CD4-positive, alpha-beta T cell treated with Interleukin-4 for 1 hour (primary cell): ENCODE results near the gene CYB561.

Experiments
- DNase-seq, 2 donors: peaks; one replicate each; pipeline ENCODE4 v3.0.0-alpha.2; 2020 to 2022

The CYB561 gene

DNA sequence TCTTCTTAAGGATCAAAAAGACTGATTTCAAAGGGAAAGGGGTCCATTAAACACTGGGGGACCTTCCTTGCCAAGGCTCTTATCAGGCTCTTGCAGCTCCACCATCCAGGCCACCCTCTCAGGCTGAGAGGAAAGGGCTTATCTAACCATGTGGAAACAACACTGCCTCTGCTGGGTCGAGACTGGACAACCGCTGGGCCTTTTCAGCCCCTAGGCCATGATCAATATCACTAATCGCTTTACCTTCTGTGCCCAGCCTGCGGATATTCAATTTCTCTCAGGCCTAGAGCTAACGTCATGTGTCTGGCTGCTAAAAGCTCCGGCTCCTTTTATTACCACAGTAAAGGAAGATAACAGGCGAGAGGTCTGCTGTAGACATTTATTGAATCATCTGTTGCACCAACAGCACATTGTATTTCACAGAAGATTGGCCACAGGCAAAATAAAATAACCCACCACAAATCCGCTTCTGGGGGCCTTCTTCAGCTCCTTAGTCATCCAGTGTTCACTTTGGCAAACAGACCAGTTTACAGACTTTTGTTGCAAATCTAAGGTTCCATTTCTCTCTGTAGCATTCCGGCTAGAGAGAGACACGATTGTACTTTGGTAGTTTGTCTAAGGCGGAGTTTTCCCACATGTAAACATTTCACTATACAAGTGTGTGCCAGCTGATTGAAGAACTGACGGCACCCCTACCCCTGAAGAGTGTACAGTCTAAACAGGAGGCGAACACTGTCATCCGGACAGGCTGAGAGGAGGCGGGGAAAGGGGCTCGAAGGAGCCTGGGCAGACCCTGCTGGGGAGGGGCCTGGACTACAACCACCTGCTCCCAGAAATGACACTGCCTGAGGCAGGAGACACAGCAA is 13.9 kb downstream of the CYB561 start:
- no peak for DNase-seq

DNA sequence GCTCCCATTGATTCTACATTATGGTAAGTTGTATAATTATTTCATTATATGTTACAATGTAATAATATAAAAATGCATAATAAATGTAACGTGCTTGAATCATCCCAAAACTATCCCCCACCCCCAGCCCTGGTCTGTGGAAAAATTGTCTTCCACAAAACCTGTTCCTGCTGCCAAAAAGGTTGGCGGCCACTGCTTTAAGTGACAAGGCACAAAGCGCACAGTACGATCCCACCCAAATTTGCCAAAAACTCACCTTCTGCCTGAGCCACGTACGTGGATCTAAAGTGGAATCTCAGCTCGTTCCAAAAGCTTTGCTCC is 14.5 kb downstream of the CYB561 start:
- DNase-seq, result no peak

DNA sequence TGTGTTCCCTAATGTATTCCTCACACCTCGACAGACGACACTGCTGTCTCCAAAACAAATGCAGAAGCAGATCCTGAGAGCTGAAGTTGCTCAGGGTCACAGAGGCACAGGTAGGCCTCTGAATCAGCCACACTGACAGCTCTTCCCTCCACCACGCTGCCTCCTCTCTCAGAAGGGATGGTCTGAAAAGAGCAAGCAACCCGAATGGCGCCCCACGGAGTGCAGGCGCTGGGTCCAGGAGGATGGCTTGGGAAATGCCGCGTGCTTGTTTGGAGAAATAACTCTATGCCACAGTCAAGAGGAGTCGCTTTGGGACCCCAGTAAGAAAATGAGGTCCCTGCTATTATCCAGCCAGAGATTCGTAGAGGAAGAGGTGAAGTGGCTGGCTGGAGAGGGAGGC is 15.9 kb downstream of the CYB561 start:
- no peak for DNase-seq

DNA sequence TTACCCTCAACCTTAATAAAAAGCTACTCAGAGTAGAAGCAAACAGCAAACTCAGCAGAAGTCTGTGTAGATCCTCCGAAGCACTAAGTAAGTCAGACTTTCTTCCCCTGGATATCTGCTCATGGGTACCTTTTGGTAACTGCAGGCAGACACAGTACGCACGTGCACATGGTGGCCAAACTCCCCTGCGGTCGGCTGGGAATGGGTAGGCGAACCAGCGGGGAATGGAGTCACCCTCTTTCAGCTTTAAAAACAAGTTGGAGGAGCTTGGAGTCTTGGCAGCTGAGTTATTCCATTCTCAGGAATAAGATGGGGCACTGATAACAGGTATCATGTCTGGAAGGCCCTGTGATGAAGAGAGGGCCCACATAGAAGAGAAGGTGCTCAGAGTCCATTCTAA is 16.3 kb downstream of the CYB561 start:
- DNase-seq, result no peak

DNA sequence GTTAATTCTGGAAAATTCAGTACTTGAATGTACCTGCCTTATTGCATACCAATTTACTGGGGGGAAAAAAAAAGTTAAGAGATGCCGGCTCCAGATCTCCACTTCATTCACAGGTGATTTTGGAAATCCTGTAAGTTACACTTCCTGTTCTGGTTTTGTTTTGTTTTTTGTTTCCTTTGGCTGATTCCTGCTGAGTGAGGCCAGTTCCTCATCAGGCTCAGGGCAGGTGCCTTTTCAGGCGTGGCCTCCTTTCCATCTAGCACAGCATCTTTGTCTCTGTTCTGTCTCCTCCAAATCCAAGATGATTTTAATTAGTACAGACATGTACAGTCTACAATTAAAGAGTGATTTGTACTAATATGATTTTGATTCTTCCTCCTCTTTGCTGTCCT is 19.2 kb downstream of the CYB561 start:
- no peak for DNase-seq

DNA sequence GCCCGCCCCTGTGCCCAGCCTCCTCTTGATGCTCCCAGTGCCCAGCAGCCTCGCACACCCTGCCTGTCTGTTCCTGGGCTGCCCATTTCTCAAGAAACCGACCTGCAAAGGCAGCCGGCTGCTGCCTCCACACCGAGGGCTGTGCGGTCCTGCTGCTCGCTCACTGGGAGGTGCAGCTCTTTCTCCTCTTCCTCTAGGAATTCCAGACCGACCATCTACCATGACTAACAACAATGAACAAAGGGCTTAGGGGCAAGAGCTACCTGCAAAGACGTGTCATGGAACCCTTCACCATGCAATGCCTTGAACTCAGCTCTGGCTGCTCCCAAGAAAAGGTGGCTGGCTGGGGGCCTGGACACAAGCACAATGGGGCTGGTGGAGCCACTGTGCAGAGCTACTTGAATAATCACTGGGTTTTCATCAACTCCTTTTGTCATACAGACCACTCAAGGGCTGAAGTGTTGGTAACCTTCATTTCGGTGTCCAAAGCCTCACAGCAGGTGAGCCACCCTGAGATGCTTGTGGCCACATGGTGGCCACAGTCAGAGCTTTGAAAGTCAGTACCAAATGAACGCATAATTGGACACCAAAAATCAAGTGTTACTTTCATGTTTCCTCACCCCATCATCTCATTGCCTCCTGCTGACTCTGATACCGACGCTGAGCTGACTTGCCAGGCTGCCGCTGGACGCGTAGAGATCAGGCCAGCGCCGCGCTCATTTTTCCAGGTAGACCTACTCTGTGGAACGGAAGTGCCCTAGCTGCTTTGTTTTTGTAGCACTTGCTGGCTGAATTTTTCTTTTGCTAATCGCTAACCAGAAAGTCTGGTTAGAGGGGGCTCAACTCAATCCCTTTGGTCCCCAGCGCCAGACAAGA is 19.8 kb downstream of the CYB561 start:
- no peak for DNase-seq

DNA sequence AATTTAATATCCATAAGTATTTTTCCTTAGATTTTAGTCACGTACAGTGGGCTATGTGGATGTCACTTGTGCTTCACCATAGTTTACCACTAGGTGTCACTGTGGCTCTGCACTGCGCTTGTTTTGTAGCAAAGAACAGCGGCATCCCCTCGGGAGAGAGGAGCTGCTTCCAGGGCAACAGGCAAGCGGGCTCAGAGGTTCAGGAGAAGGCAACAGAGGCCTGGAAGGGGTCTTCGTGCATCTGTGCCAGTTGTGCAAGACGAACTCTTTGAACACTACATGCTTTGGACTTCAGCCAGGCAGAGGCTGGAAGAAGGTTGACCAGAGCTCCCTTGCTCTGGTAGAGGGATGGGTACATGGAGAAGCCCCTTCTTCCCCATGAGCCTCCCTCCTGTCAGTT is 20.6 kb downstream of the CYB561 start:
- DNase-seq, result peak; percentile 68 to 80

DNA sequence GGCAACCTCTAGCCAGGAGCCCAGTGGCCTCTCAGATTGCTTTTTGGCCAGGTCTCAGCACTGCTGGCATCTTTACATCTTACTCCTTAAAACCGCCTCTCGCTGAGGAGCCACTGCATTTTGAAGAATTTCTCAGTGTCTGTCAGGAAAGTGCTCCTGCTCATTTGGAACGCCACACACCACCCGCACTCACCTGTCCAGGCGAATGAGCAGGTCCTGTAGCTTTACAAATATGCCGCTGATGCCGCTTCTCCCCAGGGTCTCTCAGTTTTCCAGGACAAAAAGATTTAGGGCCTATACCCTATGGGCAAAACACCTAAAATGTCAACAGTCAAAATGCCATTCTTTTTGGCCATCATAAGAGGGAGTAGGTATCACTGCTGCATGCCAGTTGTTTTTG is 22.1 kb downstream of the CYB561 start:
- DNase-seq, result no peak

DNA sequence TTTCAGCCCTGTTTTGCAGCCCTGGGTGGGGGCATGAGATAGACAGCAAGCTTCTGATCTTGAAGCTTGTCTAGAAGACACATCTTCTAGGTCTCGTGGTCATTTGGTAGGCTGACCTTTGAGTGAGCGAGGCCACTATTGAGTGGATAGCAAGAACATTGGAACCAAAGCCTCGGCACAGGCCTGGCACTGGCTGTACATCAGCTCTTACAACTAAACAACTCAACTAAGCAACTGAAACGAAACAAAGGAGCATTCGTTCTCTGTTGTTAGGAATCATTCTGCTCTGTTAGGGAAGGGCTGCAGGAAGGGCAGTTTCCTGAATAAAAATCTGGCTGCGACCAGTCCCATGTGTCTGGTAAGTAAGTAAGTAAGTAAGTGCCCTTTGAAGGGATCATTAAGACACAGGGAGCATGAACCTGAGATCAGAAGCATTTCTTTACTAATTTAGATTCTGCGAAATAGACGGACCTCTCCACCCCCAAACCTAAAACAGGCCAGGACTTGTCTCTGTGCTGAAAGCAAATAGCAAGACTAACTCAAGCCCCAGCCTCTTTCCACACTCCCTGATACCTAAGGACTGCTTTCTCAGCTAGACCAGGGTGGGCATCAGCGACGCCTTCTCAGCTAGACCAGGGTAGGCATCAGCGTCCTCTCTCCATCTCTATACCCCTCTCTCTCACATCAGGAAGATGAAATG is 22.7 kb downstream of the CYB561 start:
- no peak for DNase-seq

DNA sequence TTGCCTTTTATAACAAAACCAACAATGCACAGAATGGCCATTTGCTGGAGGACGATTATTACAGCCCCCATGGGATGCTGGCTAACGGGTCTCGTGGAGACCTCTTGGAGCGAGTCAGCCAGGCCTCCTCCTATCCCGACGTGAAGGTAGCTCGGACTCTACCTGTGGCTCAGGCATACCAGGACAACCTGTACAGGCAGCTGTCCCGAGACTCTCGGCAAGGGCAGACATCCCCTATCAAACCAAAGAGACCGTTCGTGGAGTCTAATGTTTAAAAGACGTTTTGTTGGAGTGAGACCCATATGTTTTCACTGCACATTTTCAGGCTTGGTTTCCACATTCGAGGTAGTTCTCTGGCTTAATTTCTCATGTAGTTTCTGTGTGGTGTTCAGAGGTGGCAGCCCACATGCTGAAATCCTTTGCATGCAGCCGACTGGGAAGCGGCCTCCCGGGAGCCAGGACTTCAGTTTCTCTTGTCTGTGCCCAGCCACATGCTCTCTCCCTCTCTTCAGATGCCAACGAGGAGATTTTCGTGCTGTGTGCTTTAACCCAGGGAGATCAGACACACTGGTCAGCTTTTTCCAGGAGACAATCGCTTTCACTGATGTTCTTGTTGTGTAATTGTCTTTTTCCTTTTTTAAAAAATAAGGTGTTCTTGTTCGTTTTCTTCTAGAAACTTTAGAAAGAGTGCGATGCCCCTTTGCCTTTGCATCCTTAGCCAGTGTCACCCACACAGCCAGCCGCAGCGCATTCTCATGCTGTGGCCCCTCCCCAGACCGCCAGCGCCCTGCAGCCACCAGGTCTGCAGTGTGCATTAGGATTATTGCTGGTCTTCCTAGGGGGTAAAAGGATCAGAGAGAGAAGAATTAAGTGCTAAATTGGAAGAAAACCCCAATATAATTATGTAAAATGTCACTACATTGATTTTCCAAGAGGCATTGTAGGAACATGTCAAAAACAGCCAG is 24.1 kb downstream of the CYB561 start:
- DNase-seq, result no peak

DNA sequence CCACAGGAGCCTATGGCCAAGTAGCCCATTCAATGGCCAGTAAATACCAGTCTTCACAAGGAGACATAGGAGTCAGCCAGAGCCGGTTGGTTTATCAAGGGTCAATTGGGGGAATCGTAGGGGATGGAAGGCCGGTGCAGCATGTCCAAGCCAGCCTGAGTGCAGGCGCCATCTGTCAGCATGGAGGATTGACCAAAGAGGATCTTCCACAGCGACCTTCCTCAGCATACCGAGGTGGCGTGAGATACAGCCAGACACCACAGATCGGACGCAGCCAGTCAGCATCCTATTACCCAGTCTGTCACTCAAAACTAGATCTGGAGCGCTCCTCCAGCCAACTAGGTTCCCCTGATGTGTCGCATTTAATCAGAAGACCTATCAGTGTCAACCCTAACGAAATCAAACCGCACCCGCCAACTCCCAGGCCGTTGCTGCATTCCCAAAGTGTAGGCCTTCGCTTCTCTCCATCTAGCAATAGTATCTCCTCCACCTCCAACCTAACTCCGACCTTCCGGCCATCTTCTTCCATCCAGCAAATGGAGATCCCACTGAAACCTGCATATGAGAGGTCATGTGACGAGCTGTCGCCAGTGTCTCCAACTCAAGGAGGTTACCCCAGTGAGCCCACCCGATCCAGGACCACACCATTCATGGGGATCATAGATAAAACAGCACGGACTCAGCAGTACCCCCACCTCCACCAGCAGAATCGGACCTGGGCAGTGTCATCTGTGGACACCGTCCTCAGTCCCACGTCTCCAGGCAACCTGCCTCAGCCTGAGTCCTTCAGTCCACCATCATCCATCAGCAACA is 25.0 kb downstream of the CYB561 start:
- no peak for DNase-seq

DNA sequence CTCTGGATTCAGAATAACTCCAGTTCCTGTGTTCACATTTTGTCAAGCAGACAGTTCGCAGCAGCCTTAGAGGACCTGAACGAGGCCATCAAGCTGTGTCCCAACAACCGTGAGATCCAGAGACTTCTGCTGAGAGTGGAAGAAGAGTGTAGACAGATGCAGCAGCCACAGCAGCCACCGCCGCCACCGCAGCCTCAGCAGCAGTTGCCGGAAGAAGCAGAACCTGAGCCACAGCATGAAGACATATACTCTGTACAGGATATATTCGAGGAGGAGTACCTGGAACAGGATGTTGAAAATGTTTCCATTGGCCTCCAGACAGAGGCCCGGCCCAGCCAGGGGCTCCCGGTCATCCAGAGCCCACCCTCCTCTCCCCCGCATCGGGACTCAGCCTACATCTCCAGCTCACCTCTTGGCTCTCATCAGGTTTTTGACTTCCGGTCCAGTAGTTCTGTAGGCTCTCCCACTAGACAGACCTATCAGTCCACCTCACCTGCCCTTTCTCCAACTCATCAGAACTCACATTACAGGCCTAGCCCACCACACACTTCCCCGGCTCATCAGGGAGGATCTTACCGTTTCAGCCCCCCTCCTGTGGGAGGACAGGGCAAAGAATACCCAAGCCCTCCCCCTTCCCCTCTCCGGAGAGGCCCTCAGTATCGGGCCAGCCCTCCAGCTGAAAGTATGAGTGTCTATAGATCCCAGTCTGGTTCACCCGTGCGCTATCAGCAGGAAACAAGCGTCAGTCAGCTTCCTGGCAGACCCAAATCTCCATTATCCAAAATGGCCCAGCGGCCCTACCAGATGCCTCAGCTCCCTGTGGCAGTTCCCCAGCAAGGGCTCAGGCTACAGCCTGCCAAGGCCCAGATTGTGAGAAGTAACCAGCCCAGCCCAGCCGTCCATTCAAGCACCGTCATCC is 25.9 kb downstream of the CYB561 start:
- peak in 1 of 2 donors; percentile 41 for DNase-seq

DNA sequence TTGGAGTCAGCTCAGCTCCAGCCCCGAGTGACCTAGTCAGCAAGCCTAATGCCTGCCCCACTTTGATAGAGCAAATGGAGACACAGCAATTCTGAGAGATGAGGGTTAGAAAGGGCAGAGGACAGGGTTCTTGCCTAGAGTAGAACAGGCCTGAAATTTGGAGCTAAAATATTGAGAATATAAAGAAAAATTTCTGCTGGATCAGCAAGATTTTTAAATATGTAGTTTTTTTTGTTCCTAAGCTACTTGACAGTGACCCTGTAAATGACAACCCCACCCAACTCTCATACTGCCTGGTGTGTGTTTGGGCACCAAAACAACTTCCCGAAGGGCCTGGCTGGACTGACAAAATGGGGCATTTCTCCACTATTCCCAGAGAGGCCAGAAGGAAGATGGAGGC is 26.7 kb downstream of the CYB561 start:
- no peak for DNase-seq

DNA sequence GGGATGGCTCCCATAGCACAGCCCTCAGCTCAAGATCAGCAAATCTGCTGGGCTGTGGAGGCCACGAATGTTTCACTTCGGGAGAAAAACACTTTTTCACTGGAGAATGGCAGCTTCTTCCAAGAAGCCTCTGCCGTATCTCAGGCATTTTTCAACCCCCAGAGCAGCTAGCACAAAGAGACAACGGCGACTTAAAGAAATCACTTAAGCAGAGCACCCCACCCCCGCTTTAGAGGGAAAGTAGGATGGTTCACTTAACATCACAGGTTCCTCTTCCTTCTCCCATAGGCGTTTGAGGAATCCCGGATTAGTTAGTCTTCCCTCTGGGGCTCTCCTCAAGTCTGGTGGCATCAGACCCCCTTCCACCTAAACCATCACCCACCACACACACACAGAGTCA is 27.6 kb downstream of the CYB561 start:
- no peak for DNase-seq

DNA sequence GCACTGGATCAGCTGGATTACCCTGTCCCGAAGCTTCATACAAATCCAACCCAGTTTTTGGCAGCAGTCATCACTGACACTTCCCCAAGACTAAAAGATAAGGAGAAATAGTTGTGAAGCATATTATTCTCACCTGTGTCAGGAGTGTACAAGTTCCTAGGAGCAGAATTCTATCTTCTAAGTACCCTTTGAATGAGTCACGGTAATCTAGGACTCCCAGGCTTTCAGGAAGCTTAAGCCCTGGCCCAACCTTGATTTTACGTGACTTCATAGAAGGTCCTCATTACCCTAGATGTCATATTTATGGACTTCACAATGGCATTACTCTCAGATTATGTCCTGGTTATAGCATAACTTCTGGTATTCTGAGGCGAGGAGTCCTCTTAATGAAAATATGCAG is 31.9 kb downstream of the CYB561 start:
- no peak for DNase-seq

DNA sequence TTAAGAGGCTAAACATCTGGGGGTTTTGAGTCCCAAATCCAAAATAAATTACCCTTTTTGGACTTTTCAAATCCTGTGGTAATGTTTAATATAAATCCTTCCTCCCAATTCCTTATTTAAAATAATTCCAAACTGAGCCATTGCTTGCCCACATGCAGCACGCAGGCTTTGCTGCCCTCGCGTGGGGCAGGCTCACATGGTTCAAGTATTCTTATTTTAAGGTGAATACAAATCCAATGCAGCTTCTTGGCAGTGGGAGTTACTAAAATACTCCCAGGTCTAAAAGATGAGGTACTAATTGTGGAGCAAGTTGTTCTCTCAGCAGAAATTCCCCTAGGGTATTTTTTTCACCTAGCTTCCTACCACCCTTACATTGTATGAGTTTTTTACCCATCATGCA is 33.0 kb downstream of the CYB561 start:
- DNase-seq, result no peak

DNA sequence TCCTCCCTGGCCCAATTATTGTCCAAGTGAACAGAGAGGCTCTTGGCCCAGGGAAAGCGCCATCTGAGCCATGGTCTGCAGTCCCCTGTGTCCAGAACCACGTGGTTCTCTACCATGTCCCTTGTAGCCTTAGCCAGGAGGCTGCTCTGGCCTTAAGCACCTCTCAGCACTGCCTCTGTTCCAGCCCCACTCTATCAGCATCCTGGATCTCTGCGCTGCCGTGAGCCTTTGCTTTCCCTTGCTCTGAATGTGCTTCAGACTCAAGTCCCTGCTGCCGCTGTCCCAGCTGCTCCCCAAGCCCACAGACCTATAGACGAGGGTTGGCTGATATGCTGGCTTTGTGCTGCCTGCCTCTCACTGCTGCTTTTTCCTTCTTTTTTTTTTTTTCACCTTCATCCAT is 33.9 kb downstream of the CYB561 start:
- no peak for DNase-seq

DNA sequence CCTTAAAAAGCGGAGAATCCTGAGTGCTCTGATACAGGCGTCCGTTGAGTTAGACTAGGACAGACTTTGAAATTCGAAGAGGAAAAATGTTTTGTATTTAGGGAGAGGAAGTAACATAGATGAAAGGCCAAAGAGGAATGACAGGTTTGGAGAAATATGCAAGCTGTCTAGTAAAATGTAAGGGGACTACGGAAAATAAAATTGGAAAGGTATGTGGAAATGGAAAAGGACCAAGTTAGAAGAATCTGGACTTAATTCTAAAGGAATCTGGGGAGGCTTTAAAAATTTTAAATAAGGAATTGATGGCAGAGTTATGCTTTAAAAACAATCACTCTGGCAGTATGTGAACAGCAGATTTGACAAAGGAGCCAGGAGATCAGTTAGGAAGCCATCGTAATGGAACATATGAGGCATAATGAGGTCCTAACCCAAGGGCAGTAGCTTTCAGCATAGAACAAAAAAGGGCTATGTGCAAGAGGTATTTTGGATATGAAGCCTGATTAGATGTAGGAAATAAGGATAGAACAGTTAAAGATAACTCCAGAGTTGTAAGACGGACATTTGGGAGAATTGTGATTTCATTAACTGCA is 38.3 kb downstream of the CYB561 start:
- no peak for DNase-seq

DNA sequence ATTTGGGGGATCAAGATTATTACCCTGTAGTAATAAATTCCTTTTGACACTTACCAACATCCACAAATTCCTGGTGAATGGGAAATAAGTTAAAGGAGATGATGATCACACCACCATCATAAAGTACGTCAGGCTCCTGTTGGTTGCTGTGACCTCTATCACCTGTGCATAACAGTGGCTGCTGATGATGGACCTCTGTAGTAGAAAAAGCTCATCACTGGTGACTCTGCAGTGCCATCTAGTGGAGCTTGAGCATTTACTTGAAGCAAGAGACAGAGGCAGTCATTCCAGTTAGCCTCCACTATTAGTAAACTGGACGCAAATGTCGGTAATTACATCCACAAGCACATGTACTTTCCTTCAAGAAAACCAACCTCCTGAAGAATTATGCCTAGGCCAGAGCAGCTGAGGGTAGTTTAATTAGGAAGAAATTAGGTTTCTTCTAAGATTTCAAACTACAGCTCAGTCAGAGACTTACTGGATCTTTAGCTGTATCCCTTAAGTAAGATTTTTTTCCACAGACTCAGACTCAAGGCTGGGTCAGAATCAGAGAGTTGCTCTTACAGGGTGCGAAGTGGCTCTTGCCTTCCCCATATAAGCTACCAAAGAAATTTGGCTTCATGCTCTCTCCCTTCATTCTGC is 39.3 kb downstream of the CYB561 start:
- peak; percentile 77 to 80 for DNase-seq
